ENCODE measurements around the gene PDLIM5.

PDLIM5 gene

GRCh38 chr4:94649381-94650133 is 197.8 kb downstream of the PDLIM5 start:
- Histone ChIP-seq H3K4me3 (ENCODE audit: low read depth, low read length) (no peak overlapping the region), H3K9me3 (no peaks in the 10 kb centered on the region), H3K27me3 (no peaks in the 10 kb centered on the region), H3K36me3 (peaks cover 15% of the 10 kb centered on the region), H3K4me1 (peaks cover 37% of the 10 kb centered on the region)
- DNase-seq, result peak; percentile 44
- TF ChIP-seq CTCF (IDR thresholded peaks at IDR 0.05; ENCODE audit: low read depth, low read length), result no peak

GRCh38 chr4:94650134-94650495 is 198.4 kb downstream of the PDLIM5 start:
- no peaks in the 10 kb centered on the region for H3K9me3 ChIP-seq
- no peaks in the 10 kb centered on the region for H3K27me3 ChIP-seq
- DNase-seq, result no peak
- TF ChIP-seq CTCF (IDR thresholded peaks at IDR 0.05; ENCODE audit: low read depth, low read length), result no peak
- H3K4me1 ChIP-seq, result peaks cover 37% of the 10 kb centered on the region
- no peak overlapping the region for H3K4me3 ChIP-seq (ENCODE audit: low read depth, low read length)
- H3K36me3 ChIP-seq, result peaks cover 13% of the 10 kb centered on the region

GRCh38 chr4:94650690-94651089 is 198.9 kb downstream of the PDLIM5 start:
- DNase-seq, result no peak
- Histone ChIP-seq H3K4me3 (ENCODE audit: low read depth, low read length) (no peak overlapping the region), H3K9me3 (no peaks in the 10 kb centered on the region), H3K36me3 (peaks cover 10% of the 10 kb centered on the region; the same call in 1 of the 2 replicates), H3K27me3 (no peaks in the 10 kb centered on the region), H3K4me1 (peaks cover 37% of the 10 kb centered on the region)
- TF ChIP-seq CTCF (IDR thresholded peaks at IDR 0.05; ENCODE audit: low read depth, low read length), result no peak

- H3K27me3 ChIP-seq, result no peaks in the 10 kb centered on the region
- TF ChIP-seq CTCF (IDR thresholded peaks at IDR 0.05; ENCODE audit: low read depth, low read length), result no peak
- peak; percentile 52 for DNase-seq
- peaks cover 6% of the 10 kb centered on the region; the same call in 1 of the 2 replicates for H3K36me3 ChIP-seq
- H3K4me3 ChIP-seq (ENCODE audit: low read depth, low read length), result 0 out of 2 replicates have a peak overlapping the region, but pooled peaks have one; percentile 1
- peaks cover 37% of the 10 kb centered on the region for H3K4me1 ChIP-seq
- no peaks in the 10 kb centered on the region for H3K9me3 ChIP-seq
Observed at GRCh38 chr4:94653095-94653649, 201.4 kb downstream of the PDLIM5 start.

GRCh38 chr4:94653984-94654609 is 202.4 kb downstream of the PDLIM5 start:
- no peak overlapping the region for H3K4me3 ChIP-seq (ENCODE audit: low read depth, low read length)
- no peaks in the 10 kb centered on the region for H3K27me3 ChIP-seq
- no peak for DNase-seq
- H3K36me3 ChIP-seq, result peaks cover 4% of the 10 kb centered on the region; the same call in 1 of the 2 replicates
- no peaks in the 10 kb centered on the region for H3K9me3 ChIP-seq
- peaks cover 37% of the 10 kb centered on the region for H3K4me1 ChIP-seq
- no peak for TF ChIP-seq CTCF (IDR thresholded peaks at IDR 0.05; ENCODE audit: low read depth, low read length)

GRCh38 chr4:94654714-94655113 is 203.0 kb downstream of the PDLIM5 start:
- no peak overlapping the region for H3K4me3 ChIP-seq (ENCODE audit: low read depth, low read length)
- no peak for DNase-seq
- peaks cover 37% of the 10 kb centered on the region for H3K4me1 ChIP-seq
- H3K9me3 ChIP-seq, result no peaks in the 10 kb centered on the region
- no peaks in the 10 kb centered on the region for H3K27me3 ChIP-seq
- peaks cover 4% of the 10 kb centered on the region; the same call in 1 of the 2 replicates for H3K36me3 ChIP-seq
- TF ChIP-seq CTCF (IDR thresholded peaks at IDR 0.05; ENCODE audit: low read depth, low read length), result no peak

Measured in BE2C (cell line).